HAP-1 (cell line): ENCODE results near the gene KCNK4.

Experiments used
- DNase-seq, 2 experiments: peaks; one replicate each; pipeline ENCODE4 v3.0.0-alpha.2; 2016 to 2020; ENCODE audit warnings: low spot score in 2 of 2
- H3K27me3 ChIP-seq: fragments of 250-450 bp; sonication (Bioruptor Pico); 2 replicates; pipeline ENCODE4 v1.5.1; 2020; ENCODE audit warnings: low read depth, mild to moderate bottlenecking, moderate library complexity
- H3K36me3 ChIP-seq: fragments of 250-450 bp; sonication (Bioruptor Pico); replicated peaks from 2 replicates; pipeline ENCODE4 v1.5.1; 2020; ENCODE audit warnings: mild to moderate bottlenecking
- H3K4me1 ChIP-seq: fragments of 250-450 bp; sonication (Bioruptor Pico); 2 replicates; pipeline ENCODE4 v1.5.1; 2020; ENCODE audit warnings: mild to moderate bottlenecking
- H3K4me3 ChIP-seq: fragments of 250-450 bp; sonication (Bioruptor Pico); 2 replicates; pipeline ENCODE4 v1.5.1; 2020; ENCODE audit warnings: mild to moderate bottlenecking, moderate library complexity
- H3K9me3 ChIP-seq: fragments of 250-450 bp; sonication (Bioruptor Pico); 2 replicates; pipeline ENCODE4 v1.5.1; 2020; ENCODE audit warnings: mild to moderate bottlenecking, moderate library complexity
- in situ Hi-C: fragments of 300-500 bp; cut with MboI; formaldehyde crosslinking; loops from 3 replicates; pipeline ENCODE4 v1.14.3; 2020; ENCODE audit warnings: low sequenced_read_pairs, inconsistent platforms, mixed read lengths

KCNK4 gene

DNA sequence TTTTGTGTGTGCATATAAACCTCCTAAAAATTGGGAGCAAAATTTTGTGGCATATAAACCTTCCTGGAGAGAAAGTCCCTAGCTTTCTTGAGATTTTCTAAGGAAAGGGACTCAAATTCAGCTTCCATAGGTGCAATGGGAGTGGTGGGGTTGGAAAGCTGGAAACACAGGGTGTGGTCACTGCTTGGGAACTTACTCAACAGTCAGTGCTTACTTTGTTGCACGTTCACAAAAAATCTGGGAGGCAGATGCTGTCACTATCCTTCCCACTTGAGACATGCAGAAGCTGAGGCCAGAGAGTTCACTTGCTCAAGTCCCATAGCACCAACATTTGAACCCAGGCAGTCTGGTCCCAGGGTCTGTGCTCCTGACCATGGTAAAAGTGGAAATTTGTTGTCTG, 5.1 kb downstream of the KCNK4 start:
- in situ Hi-C loops: no loop called here
- no peak for DNase-seq
- Histone ChIP-seq H3K9me3 (no peaks in the 10 kb centered on the region), H3K4me3 (no peak overlapping the region), H3K4me1 (peaks cover 7% of the 10 kb centered on the region; the same call in 1 of the 2 replicates), H3K27me3 (peaks cover 65% of the 10 kb centered on the region), H3K36me3 (no peaks in the 10 kb centered on the region)

DNA sequence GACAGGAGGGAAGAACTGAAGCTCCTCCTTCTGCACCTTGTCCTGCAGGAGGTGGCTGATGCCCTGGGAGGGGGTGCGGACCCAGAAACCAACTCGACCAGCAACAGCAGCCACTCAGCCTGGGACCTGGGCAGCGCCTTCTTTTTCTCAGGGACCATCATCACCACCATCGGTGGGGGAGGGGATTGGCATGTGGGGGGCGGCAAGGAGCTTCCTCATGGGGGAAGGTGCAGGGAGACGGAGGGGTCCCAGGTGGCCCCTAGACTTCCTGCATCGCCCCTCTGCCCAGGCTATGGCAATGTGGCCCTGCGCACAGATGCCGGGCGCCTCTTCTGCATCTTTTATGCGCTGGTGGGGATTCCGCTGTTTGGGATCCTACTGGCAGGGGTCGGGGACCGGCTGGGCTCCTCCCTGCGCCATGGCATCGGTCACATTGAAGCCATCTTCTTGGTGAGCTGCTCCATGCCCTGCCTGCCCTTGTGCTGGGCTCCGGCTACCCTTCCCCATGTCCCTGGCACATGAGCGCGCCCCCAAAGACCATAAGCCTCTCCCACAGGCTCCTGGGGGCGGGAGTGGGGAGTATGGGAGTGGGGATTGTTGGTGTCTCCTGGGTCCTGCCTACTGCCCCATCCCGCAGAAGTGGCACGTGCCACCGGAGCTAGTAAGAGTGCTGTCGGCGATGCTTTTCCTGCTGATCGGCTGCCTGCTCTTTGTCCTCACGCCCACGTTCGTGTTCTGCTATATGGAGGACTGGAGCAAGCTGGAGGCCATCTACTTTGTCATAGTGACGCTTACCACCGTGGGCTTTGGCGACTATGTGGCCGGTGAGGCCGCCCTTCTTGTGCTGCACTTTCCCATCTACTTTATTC, 6.0 kb downstream of the KCNK4 start:
- in situ Hi-C loops: no loop called here
- Histone ChIP-seq H3K36me3 (no peaks in the 10 kb centered on the region), H3K4me1 (peaks cover 7% of the 10 kb centered on the region; the same call in 1 of the 2 replicates), H3K27me3 (peaks cover 59% of the 10 kb centered on the region), H3K4me3 (no peak overlapping the region), H3K9me3 (no peaks in the 10 kb centered on the region)
- no peak for DNase-seq

DNA sequence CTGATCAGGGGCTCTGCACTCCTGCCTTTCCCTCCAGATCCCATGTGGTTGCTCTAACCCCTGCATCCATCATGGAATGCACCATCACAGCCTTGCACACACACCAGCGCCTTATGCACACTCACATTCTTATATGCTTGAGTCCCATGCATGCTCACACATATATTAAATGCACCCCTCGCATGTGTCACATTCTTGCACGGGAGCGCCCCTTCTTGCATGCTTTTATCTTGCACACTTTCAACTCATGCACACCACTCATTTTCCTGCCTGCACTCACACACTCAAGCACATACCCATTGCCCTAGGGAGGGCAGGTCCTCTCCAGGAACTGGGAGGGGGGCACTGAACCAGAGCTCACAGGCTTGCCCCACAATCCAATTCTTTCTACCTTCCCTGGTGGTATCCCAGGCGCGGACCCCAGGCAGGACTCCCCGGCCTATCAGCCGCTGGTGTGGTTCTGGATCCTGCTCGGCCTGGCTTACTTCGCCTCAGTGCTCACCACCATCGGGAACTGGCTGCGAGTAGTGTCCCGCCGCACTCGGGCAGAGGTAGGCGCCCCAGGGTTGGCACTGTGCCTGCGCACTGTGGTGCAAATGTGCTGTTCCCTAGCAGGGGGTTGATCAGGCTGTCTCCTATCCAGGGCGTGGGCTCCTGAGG, 6.7 kb downstream of the KCNK4 start:
- H3K4me3 ChIP-seq: no peak overlapping the region
- no peaks in the 10 kb centered on the region for H3K9me3 ChIP-seq
- peaks cover 51% of the 10 kb centered on the region for H3K27me3 ChIP-seq
- in situ Hi-C loops: no loop called here
- no peaks in the 10 kb centered on the region for H3K36me3 ChIP-seq
- peaks cover 7% of the 10 kb centered on the region; the same call in 1 of the 2 replicates for H3K4me1 ChIP-seq
- no peak for DNase-seq

DNA sequence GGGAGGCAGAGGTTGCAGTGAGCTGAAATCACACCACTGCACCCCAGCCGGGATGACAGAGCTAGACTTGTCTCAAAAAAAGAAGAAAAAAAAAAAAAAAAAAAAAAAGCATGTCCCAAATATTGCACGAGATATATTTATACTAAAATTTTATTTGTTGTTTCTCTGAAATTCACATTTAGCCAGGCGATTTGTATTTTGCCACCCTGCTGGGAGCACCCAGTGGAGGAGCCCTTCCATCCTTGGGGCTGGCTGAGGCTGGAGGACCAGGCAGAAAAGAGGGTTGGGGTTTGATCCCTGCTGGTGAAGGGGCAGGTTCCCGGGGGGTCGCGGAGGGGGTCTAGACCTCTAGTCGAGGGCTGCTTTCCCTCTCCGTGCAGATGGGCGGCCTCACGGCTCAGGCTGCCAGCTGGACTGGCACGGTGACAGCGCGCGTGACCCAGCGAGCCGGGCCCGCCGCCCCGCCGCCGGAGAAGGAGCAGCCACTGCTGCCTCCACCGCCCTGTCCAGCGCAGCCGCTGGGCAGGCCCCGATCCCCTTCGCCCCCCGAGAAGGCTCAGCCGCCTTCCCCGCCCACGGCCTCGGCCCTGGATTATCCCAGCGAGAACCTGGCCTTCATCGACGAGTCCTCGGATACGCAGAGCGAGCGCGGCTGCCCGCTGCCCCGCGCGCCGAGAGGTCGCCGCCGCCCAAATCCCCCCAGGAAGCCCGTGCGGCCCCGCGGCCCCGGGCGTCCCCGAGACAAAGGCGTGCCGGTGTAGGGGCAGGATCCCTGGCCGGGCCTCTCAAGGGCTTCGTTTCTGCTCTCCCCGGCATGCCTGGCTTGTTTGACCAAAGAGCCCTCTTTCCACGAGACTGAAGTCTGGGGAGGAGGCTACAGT, 8.1 kb downstream of the KCNK4 start:
- H3K4me3 ChIP-seq: no peak overlapping the region
- H3K4me1 ChIP-seq: peaks cover 7% of the 10 kb centered on the region; the same call in 1 of the 2 replicates
- no peaks in the 10 kb centered on the region for H3K36me3 ChIP-seq
- no peak for DNase-seq
- peaks cover 38% of the 10 kb centered on the region for H3K27me3 ChIP-seq
- in situ Hi-C loops: no loop called here
- H3K9me3 ChIP-seq: no peaks in the 10 kb centered on the region

DNA sequence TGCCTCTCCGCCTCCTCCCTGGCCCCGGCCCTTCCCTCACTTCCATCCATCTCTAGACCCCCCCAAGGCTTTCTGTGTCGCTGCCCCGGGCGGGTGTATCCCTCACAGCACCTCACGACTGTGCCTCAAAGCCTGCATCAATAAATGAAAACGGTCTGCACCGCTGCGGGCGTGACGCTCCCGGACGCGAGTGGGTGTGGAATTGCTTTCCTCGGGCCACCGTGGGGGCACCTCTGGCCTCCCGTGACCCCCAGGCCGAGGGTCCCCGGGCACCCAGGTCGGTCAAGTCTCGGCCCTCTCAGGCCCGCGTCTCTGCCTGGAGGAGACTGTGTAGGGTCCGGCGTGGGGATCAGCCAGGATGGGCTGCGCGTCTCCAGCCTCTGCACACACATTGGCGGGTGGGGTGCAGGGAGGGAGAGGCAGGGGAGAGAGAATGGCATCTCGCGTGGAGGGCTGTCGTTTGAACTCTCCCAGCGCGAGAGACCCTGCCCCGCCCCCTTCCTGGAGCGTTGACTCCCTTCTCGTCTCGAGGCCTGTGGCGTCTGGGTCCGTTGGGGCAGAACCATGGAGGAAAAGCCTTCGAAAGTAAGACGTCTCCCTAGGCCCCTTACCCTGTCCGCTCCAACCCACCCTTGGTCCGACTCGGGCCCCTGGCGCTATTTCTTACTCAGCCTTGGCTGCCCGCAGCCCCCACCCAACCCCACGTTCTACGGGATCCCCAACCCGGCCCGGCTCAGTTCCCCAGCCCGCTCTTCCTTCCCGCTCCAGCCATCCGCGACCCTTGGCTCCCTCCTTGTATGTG, 8.9 kb downstream of the KCNK4 start, which contains the start of gene CATSPERZ:
CATSPERZ (plus strand) TSS at position 512 of the 802 bp plus-strand sequence; CDS start at position 565, 53 bp downstream.
- in situ Hi-C loops: no loop called here
- Histone ChIP-seq H3K4me3 (peak within 1 kb of the TSS; percentile 16), H3K36me3 (no peaks in the 10 kb centered on the region), H3K27me3 (peaks cover 35% of the 10 kb centered on the region), H3K4me1 (peaks cover 7% of the 10 kb centered on the region; the same call in 1 of the 2 replicates), H3K9me3 (no peaks in the 10 kb centered on the region)
- DNase-seq: no peak

DNA sequence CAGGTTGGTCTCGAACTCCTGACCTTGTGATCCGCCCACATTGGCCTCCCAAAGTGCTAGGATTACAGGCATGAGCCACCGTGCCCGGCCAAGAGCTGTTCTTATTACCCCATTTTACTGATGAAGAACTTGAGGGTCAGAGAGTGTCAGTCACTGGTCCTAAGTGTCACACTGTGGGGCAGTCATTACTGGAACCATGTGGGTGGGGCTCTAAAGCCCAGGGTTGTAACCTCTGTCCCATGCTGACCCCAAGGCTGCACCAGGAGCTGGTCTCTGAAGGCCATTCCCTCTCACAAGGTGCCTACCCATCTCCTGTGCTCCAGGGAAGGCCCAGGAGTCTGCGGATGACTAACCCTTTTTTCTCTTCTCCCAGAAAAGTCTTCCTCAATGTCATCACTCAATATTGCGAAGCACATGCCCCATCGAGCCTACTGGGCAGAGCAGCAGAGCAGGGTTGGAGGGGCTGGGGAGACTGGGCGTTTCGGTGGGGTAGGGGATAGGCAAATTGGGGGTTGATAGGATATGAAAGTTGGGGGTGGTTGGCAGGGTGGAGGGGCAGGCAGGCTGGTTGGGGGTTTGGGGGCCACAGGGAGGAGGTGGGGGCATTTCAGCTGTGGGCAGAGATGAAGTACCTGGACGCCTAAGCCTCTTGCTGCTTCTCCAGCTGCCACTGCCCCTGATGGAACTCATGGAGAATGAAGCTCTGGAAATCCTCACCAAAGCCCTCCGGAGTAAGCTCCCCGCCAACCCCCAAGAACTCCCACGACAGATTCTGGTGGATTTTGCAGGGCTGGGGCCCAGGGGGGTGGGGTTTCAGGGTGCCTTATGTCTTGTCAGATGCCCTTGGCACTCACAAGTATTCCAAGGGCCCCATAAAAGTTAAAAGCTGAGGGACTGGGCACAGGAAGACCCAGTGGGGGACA, 12.3 kb downstream of the KCNK4 start:
- Histone ChIP-seq H3K4me3 (no peak overlapping the region), H3K9me3 (no peaks in the 10 kb centered on the region), H3K27me3 (peaks cover 2% of the 10 kb centered on the region), H3K4me1 (peaks cover 14% of the 10 kb centered on the region; the same call in 1 of the 2 replicates), H3K36me3 (no peaks in the 10 kb centered on the region)
- no peak for DNase-seq
- in situ Hi-C loops: no loop called here

DNA sequence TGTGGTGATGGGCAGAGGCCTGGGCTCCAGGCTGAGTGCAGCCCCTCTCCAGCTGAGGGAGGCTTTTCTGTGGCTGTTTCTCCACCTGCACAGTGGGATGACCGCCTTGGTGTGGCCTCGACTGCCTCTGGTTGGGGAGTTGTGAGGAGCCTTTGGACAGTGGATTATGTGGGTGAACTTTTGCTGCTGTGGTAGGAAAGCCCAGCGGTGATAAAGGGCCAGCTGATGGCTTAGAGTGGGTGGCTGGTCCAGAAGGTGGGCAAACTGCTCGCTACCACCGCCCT, 12.9 kb downstream of the KCNK4 start:
- Histone ChIP-seq H3K36me3 (no peaks in the 10 kb centered on the region), H3K9me3 (no peaks in the 10 kb centered on the region), H3K27me3 (no peaks in the 10 kb centered on the region), H3K4me3 (peak overlapping the region; percentile 47), H3K4me1 (peaks cover 14% of the 10 kb centered on the region; the same call in 1 of the 2 replicates)
- in situ Hi-C loops: no loop called here
- no peak for DNase-seq

DNA sequence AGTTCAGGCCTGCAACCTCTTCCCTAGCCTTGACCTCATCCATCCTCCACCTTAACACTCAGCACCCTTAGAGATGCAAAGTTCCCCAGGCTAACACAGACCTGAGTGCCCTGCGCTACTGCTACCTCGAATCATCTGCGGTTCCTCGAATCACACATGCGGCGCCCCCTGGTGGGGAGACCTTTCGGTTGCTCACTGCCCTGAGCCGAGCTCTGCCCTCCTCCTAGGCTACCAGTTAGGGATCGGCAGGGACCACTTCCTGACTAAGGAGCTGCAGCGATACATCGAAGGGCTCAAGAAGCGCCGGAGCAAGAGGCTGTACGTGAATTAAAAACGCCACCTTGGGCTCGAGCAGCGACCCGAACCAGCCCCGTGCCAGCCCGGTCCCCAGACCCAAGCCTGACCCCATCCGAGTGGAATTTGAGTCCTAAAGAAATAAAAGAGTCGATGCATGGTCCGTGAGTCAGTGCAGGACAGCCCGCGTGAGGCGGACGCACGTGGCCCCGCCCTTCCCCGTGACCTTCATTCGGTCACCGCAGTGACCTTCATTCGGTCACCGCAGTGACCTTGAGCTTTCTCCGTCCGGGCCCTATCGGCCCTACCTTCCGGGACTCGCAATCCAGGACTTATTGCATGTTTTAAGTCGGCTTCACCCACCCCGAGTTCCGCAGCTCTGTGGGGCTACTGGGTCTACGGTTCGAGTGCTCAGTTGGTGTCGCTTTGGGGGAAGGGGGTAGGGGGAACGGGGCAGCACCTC, 13.4 kb downstream of the KCNK4 start:
- Histone ChIP-seq H3K9me3 (no peaks in the 10 kb centered on the region), H3K4me1 (peaks cover 14% of the 10 kb centered on the region; the same call in 1 of the 2 replicates), H3K36me3 (no peaks in the 10 kb centered on the region), H3K27me3 (no peaks in the 10 kb centered on the region), H3K4me3 (peak overlapping the region; percentile 47)
- in situ Hi-C loops: no loop called here
- peak; percentile 86 to 98 for DNase-seq

DNA sequence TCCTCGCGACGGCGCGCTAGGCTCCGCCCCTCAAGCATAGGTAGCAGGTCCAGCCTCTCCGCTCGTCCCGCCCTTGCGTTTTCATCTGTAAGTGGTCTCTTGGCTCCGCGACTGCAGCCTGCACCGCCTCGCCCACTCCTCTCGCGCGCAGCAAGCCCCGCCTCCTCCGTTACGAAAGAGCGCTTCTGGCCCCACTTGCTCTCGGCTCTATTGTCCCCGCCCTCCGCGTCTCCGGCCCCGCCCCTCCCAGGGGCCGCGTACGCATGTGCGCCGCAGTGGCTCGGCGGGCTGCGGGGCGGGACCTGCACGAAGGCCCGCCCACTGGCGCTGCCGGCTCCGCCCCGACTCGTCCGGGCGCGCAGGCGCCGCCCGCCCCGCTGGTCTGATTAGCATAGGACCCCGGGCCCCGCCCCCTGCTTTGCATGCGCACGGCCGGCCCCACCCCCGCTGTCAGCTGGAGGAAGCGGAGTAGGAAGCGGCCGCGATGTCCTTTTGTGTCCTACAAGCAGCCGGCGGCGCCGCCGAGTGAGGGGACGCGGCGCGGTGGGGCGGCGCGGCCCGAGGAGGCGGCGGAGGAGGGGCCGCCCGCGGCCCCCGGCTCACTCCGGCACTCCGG, 14.1 kb downstream of the KCNK4 start, which contains the start of gene ESRRA:
ESRRA (plus strand) TSS at position 450 of the 616 bp plus-strand sequence. CDS start 1,656 bp downstream, outside the sequence.
- H3K27me3 ChIP-seq: no peaks in the 10 kb centered on the region
- in situ Hi-C loops: no loop called here
- no peaks in the 10 kb centered on the region for H3K9me3 ChIP-seq
- DNase-seq: peak; percentile 98 to 100
- H3K4me3 ChIP-seq: peak within 1 kb of the TSS; percentile 67
- H3K4me1 ChIP-seq: peaks cover 14% of the 10 kb centered on the region; the same call in 1 of the 2 replicates
- H3K36me3 ChIP-seq: no peaks in the 10 kb centered on the region

DNA sequence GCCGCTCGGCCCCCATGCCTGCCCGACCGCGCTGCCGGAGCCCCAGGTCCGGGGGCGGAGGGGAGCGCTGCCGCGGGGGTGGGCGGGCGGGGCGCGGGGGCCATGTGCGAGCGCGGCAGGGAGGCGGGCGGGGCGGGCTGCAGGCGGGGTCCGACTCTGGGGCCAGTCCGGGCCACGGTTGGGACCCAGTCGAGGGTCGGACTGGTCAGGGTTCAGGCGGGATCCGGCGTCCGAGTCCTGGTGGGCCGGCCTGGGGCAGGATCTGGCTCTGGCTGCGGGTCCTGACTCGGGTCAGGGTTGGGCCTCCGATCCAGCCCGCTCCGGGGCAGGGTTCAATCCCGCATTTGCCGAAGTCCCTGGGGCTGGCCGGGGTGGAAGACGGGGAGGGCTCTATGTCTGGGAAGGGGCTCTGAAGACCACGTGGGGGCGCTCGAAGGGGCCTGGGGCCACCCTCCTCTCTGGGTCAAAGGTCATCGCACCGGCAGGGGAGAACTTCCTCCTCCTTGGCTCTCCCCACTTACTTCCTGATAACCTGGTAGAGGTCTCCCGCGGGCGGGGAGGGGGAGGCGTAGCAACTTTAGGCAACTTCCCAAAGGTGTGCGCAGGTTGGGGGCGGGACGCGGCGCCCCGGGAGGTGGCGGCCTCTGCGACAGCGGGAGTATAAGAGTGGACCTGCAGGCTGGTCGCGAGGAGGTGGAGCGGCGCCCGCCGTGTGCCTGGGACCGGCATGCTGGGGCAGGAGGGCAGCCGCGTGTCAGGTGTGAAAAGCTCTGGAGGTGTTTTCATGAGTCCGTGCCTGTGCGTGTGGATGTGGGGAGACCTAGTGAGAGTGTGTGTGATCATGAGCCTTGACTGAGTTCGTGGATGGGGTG, 14.8 kb downstream of the KCNK4 start:
- Histone ChIP-seq H3K27me3 (no peaks in the 10 kb centered on the region), H3K4me1 (peaks cover 8% of the 10 kb centered on the region; the same call in 1 of the 2 replicates), H3K4me3 (peak overlapping the region; percentile 67), H3K36me3 (no peaks in the 10 kb centered on the region), H3K9me3 (no peaks in the 10 kb centered on the region)
- in situ Hi-C loops: no loop called here
- peak; percentile 61 to 85 for DNase-seq

DNA sequence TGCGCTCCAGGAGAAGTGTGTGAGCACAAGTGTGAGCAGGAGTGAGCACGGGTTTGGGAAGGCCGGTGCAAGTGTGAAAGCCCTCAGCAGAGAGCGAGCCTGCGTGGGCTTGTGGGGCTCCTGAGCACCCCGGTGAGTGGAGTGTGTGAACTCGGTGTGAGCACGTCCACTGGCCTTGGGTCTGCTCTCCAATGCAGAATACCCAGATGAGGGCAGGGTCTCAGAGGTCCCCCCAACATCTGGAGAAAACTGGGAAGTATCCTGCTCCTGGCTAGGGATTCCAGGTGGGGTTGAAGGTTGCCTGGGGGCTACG, 15.4 kb downstream of the KCNK4 start:
- no peaks in the 10 kb centered on the region for H3K27me3 ChIP-seq
- no peak for DNase-seq
- peak overlapping the region; percentile 67 for H3K4me3 ChIP-seq
- in situ Hi-C loops: no loop called here
- no peaks in the 10 kb centered on the region for H3K36me3 ChIP-seq
- H3K4me1 ChIP-seq: peaks cover 8% of the 10 kb centered on the region; the same call in 1 of the 2 replicates
- H3K9me3 ChIP-seq: no peaks in the 10 kb centered on the region
